ENCODE measurements around the gene HDAC9.

- TF ChIP-seq CTCF (tag by site-specific recombination; IDR thresholded peaks at IDR 0.05) (no peak), ZBTB26 (tag by site-specific recombination; optimal IDR thresholded peaks at IDR 0.05) (no peak), SP2 (tag by site-specific recombination; IDR thresholded peaks at IDR 0.05) (no peak), ZSCAN16 (tag by site-specific recombination; IDR thresholded peaks at IDR 0.05) (no peak), ZIC2 (tag by site-specific recombination; IDR thresholded peaks at IDR 0.05) (no peak), YY1 (tag by site-specific recombination; IDR thresholded peaks at IDR 0.05) (no peak), ZNF350 (tag by site-specific recombination; IDR thresholded peaks at IDR 0.05) (no peak)
These were observed 13.9 kb downstream of the HDAC9 start for GRCh38 chr7:18509481-18509880.
